Activated T-helper 1 cell treated with anti-CD3 and anti-CD28 coated beads, Interleukin-12 subunit alpha, Interleukin-12 subunit beta, Interleukin-2, Interleukin-4 antibody, amounts not matched to agents 30 ng/mL and 10 ng/mL and 1 ng/mL, durations not matched to agents 14 hours and 24 hours and 36 hours (primary cell): ENCODE results near the gene ABCC3. TPM values are rescaled to one million over a fixed set of nuclear protein-coding genes. Genes with fewer than 3 reads are reported as not detected.

Experiments used
- DNase-seq: peaks from one replicate; pipeline ENCODE4 v3.0.0; 2021; ENCODE audit warnings: low spot score
- H3K27ac Mint-ChIP-seq: one replicate; pipeline ENCODE4 v1.8.0; 2021; ENCODE audit warnings: mild to moderate bottlenecking, mixed read lengths
- H3K27me3 Mint-ChIP-seq: one replicate; pipeline ENCODE4 v1.8.0; 2022; ENCODE audit warnings: mild to moderate bottlenecking, moderate library complexity, mixed read lengths; ENCODE audit not compliant: insufficient read depth
- H3K36me3 Mint-ChIP-seq: one replicate; pipeline ENCODE4 v1.8.0; 2021; ENCODE audit warnings: low read depth, mixed read lengths
- H3K4me1 Mint-ChIP-seq: one replicate; pipeline ENCODE4 v1.8.0; 2021; ENCODE audit warnings: low read depth, mixed read lengths
- H3K4me3 Mint-ChIP-seq: one replicate; pipeline ENCODE4 v1.8.0; 2021; ENCODE audit warnings: mild to moderate bottlenecking, moderate library complexity, mixed read lengths
- H3K9me3 Mint-ChIP-seq: one replicate; pipeline ENCODE4 v1.8.0; 2021; ENCODE audit warnings: mixed read lengths
- intact Hi-C: fragments of 100-400 bp; cut with micrococcal nuclease; formaldehyde crosslinking; loops from one replicate; pipeline ENCODE4 v1.15.1; 2024
- total RNA-seq: library from RNA; stranded (reverse); gene quantifications from 2 replicates; pipeline ENCODE4 v1.2.3, GENCODE V29; 2022

The ABCC3 gene
- total RNA-seq, 1 donor from 2014 or later = not detected

GRCh38 chr17:50596191-50597037 lies 38.3 kb upstream of the ABCC3 start:
- Mint-ChIP-seq H3K27me3 (peaks cover 3% of the 10 kb centered on the region), H3K4me3 (no peak overlapping the region), H3K9me3 (no peaks in the 10 kb centered on the region), H3K36me3 (no peaks in the 10 kb centered on the region), H3K27ac (no peak overlapping the region), H3K4me1 (no peaks in the 10 kb centered on the region)
- no peak for DNase-seq
- intact Hi-C loops = no loop called here

DNA sequence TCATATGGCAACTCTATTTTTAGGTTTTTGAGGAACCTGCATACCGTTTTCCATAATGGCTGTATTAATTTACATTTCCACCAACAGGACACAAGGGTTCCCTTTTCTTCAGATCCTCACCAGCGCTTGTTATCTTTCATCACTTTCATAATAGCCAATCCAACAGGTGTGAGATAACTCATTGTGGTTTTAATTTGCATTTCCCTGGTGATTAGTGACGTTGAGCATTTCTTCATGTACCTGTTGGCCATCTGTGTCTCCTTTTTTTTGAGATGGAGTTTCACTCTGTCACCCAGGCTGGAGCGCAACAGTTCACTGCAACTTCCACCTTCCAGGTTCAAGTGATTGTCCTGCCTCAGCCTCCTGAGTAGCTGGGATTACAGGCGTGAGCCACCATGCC lies 36.2 kb upstream of the ABCC3 start:
- intact Hi-C loops = no loop called here
- no peak overlapping the region for H3K27ac Mint-ChIP-seq
- no peaks in the 10 kb centered on the region for H3K36me3 Mint-ChIP-seq
- no peak overlapping the region for H3K4me3 Mint-ChIP-seq
- no peaks in the 10 kb centered on the region for H3K4me1 Mint-ChIP-seq
- no peak for DNase-seq
- H3K9me3 Mint-ChIP-seq = no peaks in the 10 kb centered on the region
- H3K27me3 Mint-ChIP-seq = peaks cover 3% of the 10 kb centered on the region

DNA sequence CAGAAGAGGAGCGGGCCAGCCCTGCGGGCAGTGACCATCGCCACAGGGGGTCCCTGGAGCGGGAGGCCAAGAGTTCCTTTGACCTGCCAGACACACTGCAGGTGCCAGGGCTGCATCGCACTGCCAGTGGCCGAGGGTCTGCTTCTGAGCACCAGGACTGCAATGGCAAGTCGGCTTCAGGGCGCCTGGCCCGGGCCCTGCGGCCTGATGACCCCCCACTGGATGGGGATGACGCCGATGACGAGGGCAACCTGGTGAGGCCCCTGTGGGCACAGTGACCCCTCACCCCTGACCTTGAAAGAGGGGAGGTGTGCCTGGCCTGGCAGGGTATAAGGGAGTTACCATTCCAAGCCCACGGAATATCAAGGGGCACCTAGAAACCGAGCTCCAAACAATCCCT lies 35.1 kb upstream of the ABCC3 start:
- Mint-ChIP-seq H3K36me3 (no peaks in the 10 kb centered on the region), H3K4me3 (no peak overlapping the region), H3K27me3 (no peaks in the 10 kb centered on the region), H3K4me1 (no peaks in the 10 kb centered on the region), H3K27ac (no peak overlapping the region), H3K9me3 (no peaks in the 10 kb centered on the region)
- intact Hi-C loops = no loop called here
- DNase-seq = no peak

DNA sequence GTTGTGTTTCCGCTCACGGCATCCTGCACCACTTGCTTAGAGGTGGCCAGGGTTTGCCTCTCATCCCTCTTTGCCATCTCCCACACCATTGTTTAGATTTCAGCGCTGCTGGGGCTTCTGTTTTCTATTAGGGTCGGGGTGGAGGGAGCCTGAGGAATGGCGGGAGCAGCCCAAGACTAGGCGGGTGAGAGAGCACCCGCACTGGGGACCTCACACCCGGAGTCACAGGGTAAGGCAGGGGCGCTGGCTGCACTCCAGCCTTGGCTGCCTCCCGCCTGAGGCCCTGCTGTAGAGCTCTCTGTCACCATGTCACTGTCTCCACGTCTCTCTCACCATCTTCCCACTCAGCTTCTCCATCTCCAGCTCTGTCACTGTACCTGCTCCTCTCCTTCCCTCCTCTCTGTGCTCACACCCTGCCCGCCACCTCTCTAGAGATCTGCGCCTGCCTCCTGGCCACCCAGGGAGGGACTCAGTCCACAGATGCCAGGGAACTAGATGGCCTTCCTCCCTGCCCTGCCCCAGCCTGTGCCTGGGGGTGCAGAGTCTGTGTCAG lies 32.8 kb upstream of the ABCC3 start:
- Mint-ChIP-seq H3K27me3 (peaks cover 5% of the 10 kb centered on the region), H3K36me3 (no peaks in the 10 kb centered on the region), H3K4me3 (no peak overlapping the region), H3K4me1 (no peaks in the 10 kb centered on the region), H3K27ac (no peak overlapping the region), H3K9me3 (no peaks in the 10 kb centered on the region)
- no peak for DNase-seq
- intact Hi-C loops = no loop called here

GRCh38 chr17:50602836-50603235 lies 31.8 kb upstream of the ABCC3 start:
- Mint-ChIP-seq H3K9me3 (no peaks in the 10 kb centered on the region), H3K27ac (no peak overlapping the region), H3K27me3 (peaks cover 11% of the 10 kb centered on the region), H3K36me3 (no peaks in the 10 kb centered on the region), H3K4me1 (no peaks in the 10 kb centered on the region), H3K4me3 (no peak overlapping the region)
- DNase-seq = no peak
- intact Hi-C loops = no loop called here

GRCh38 chr17:50603340-50603739 lies 31.3 kb upstream of the ABCC3 start:
- Mint-ChIP-seq H3K27me3 (peaks cover 11% of the 10 kb centered on the region), H3K9me3 (no peaks in the 10 kb centered on the region), H3K36me3 (no peaks in the 10 kb centered on the region), H3K4me1 (no peaks in the 10 kb centered on the region), H3K4me3 (no peak overlapping the region), H3K27ac (no peak overlapping the region)
- no peak for DNase-seq
- intact Hi-C loops = no loop called here

DNA sequence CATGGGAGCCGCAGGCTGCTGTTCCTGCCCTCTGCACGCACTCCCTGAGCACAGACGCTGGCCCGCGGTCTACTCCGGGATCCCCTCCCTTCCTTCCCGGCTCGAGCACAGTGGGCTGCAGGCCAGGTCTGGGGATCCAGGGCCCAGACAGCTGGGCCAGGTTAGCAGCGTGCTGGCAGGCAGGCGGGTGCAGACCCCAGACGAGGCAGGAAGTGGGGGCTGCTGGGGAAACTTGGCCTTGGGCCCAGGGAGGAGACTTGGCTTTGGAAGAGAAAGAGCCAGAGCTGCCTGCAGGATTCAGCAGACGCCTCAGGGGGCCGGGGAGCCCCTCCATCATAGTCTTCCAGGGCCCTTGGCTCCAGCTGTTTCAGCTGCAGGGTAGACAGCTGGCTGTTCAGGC lies 30.2 kb upstream of the ABCC3 start:
- Mint-ChIP-seq H3K27me3 (peaks cover 11% of the 10 kb centered on the region), H3K9me3 (no peaks in the 10 kb centered on the region), H3K4me1 (no peaks in the 10 kb centered on the region), H3K4me3 (no peak overlapping the region), H3K36me3 (no peaks in the 10 kb centered on the region), H3K27ac (no peak overlapping the region)
- DNase-seq = no peak
- intact Hi-C loops = no loop called here

DNA sequence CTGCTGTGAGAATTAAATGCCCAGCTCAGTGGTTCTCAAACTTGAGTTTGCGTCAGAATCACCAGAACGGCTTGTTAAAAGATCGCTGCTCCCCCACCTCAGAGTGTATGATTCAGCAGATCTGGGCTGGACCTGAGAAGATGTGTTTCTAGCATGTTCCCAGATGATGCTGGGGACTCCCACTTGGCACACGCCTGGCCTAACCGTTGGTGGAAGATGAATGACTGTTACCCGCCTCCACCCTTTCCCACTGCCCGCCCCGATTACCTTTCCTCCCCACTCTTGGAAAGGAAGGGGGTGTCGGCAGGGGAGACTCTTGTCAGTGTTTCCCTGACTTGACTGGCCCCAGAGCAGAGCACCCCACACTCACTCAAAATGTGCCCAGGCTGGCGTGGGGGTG lies 29.3 kb upstream of the ABCC3 start:
- H3K27me3 Mint-ChIP-seq = peaks cover 11% of the 10 kb centered on the region
- no peak for DNase-seq
- H3K9me3 Mint-ChIP-seq = no peaks in the 10 kb centered on the region
- H3K4me3 Mint-ChIP-seq = no peak overlapping the region
- no peaks in the 10 kb centered on the region for H3K36me3 Mint-ChIP-seq
- H3K27ac Mint-ChIP-seq = no peak overlapping the region
- intact Hi-C loops = no loop called here
- H3K4me1 Mint-ChIP-seq = no peaks in the 10 kb centered on the region

DNA sequence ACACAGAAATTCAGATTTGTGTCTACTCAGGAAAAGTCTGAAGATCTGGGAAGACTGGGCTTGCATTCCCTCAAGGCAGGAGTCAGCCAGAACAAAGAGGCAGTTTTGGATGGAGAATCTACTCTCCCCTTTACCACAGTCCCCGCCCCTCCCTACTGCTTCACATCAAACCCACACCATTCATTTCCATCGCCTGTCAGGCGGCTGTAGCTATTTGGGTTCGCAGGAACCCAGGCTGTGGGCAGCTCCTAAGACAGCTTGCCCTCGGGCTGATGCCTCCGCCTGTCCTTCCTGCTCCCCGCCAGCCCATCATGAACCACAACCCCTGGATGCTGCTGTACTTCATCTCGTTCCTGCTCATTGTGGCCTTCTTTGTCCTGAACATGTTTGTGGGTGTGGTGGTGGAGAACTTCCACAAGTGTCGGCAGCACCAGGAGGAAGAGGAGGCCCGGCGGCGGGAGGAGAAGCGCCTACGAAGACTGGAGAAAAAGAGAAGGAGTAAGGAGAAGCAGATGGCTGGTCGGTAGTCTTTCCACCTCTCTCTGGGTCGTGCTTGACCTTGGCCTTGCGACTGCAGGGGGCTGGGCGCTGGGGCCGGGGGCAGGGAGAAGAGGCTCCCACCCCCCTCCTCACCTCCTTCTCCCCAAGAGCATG lies 27.0 kb upstream of the ABCC3 start:
- no peak overlapping the region for H3K4me3 Mint-ChIP-seq
- DNase-seq = no peak
- H3K36me3 Mint-ChIP-seq = no peaks in the 10 kb centered on the region
- H3K27me3 Mint-ChIP-seq = peaks cover 11% of the 10 kb centered on the region
- no peak overlapping the region for H3K27ac Mint-ChIP-seq
- intact Hi-C loops = no loop called here
- no peaks in the 10 kb centered on the region for H3K9me3 Mint-ChIP-seq
- H3K4me1 Mint-ChIP-seq = no peaks in the 10 kb centered on the region

- H3K36me3 Mint-ChIP-seq = no peaks in the 10 kb centered on the region
- H3K4me1 Mint-ChIP-seq = no peaks in the 10 kb centered on the region
- intact Hi-C loops = no loop called here
- H3K4me3 Mint-ChIP-seq = no peak overlapping the region
- H3K27me3 Mint-ChIP-seq = peaks cover 11% of the 10 kb centered on the region
- DNase-seq = no peak
- H3K27ac Mint-ChIP-seq = no peak overlapping the region
- H3K9me3 Mint-ChIP-seq = no peaks in the 10 kb centered on the region
These were observed 25.8 kb upstream of the ABCC3 start for GRCh38 chr17:50608700-50609379.

- no peaks in the 10 kb centered on the region for H3K9me3 Mint-ChIP-seq
- no peak for DNase-seq
- no peak overlapping the region for H3K27ac Mint-ChIP-seq
- peaks cover 6% of the 10 kb centered on the region for H3K4me1 Mint-ChIP-seq
- H3K36me3 Mint-ChIP-seq = no peaks in the 10 kb centered on the region
- peaks cover 11% of the 10 kb centered on the region for H3K27me3 Mint-ChIP-seq
- intact Hi-C loops = no loop called here
- H3K4me3 Mint-ChIP-seq = no peak overlapping the region
These were observed 25.2 kb upstream of the ABCC3 start for GRCh38 chr17:50609380-50610074.

GRCh38 chr17:50611634-50612033 lies 23.0 kb upstream of the ABCC3 start:
- Mint-ChIP-seq H3K9me3 (no peaks in the 10 kb centered on the region), H3K4me1 (peaks cover 6% of the 10 kb centered on the region), H3K27me3 (peaks cover 12% of the 10 kb centered on the region), H3K27ac (no peak overlapping the region), H3K36me3 (no peaks in the 10 kb centered on the region), H3K4me3 (no peak overlapping the region)
- intact Hi-C loops = no loop called here
- DNase-seq = no peak
